Astrocyte of the spinal cord (primary cell): Measurements from ENCODE around the gene SNAP25.

Experiments
- DNase-seq: peaks from one replicate; pipeline ENCODE4 v3.0.0; 2011; ENCODE audit warnings: low read depth, low spot score
- H3K4me3 ChIP-seq: 2 replicates; pipeline ENCODE4 v1.5.1; 2011; ENCODE audit warnings: low read depth, mild to moderate bottlenecking, low read length, moderate library complexity
- in situ Hi-C: cut with HindIII; loops from 2 replicates; pipeline ENCODE4 v1.10.0; 2017; ENCODE audit warnings: low sequenced_read_pairs
- TF ChIP-seq, protein P1 (sequence below): IDR thresholded peaks from 2 replicates; pipeline ENCODE4 v1.5.1; 2012; ENCODE audit warnings: low read depth, mild to moderate bottlenecking, low read length, inconsistent platforms

SNAP25 gene

GRCh38 chr20:10323729-10324128, 105.1 kb downstream of the SNAP25 start:
- in situ Hi-C loops, result no loop called here
- TF ChIP-seq, protein P1, sequence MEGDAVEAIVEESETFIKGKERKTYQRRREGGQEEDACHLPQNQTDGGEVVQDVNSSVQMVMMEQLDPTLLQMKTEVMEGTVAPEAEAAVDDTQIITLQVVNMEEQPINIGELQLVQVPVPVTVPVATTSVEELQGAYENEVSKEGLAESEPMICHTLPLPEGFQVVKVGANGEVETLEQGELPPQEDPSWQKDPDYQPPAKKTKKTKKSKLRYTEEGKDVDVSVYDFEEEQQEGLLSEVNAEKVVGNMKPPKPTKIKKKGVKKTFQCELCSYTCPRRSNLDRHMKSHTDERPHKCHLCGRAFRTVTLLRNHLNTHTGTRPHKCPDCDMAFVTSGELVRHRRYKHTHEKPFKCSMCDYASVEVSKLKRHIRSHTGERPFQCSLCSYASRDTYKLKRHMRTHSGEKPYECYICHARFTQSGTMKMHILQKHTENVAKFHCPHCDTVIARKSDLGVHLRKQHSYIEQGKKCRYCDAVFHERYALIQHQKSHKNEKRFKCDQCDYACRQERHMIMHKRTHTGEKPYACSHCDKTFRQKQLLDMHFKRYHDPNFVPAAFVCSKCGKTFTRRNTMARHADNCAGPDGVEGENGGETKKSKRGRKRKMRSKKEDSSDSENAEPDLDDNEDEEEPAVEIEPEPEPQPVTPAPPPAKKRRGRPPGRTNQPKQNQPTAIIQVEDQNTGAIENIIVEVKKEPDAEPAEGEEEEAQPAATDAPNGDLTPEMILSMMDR, result no peak

GRCh38 chr20:10324198-10324847, 105.7 kb downstream of the SNAP25 start:
- TF ChIP-seq, protein P1, result no peak
- no peak for DNase-seq
- in situ Hi-C loops, result no loop called here
- H3K4me3 ChIP-seq, result no peak overlapping the region

More at GRCh38 chr20:10323729-10324128, 105.1 kb downstream of the SNAP25 start:
- no peak for DNase-seq
- H3K4me3 ChIP-seq, result no peak overlapping the region

GRCh38 chr20:10328897-10329255, 110.2 kb downstream of the SNAP25 start:
- H3K4me3 ChIP-seq, result no peak overlapping the region
- in situ Hi-C loops, result no loop called here
- TF ChIP-seq, protein P1, result no peak
- no peak for DNase-seq

GRCh38 chr20:10329387-10330005, 110.9 kb downstream of the SNAP25 start:
- no peak overlapping the region for H3K4me3 ChIP-seq
- TF ChIP-seq, protein P1, result no peak
- DNase-seq, result no peak
- in situ Hi-C loops, result no loop called here

DNA sequence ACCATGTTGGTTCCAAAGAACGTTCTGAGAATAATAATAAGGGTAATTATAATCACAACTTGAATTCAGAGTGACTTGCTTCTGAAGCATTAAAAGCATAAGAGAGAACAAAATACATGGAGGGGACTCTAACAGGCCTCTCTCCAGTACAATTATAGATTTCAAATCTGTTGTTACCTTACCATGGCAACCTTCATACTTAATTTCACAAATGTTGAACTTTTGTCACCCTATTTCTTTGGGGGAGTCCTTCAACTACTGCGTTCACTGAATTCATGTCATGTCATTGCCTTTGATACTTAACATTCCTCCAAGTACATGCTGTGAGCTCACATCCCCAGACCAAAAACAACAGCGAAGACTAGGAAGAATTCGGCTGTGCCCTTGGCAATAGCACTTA, 111.4 kb downstream of the SNAP25 start:
- in situ Hi-C loops, result no loop called here
- TF ChIP-seq, protein P1, result no peak
- H3K4me3 ChIP-seq, result no peak overlapping the region
- no peak for DNase-seq

DNA sequence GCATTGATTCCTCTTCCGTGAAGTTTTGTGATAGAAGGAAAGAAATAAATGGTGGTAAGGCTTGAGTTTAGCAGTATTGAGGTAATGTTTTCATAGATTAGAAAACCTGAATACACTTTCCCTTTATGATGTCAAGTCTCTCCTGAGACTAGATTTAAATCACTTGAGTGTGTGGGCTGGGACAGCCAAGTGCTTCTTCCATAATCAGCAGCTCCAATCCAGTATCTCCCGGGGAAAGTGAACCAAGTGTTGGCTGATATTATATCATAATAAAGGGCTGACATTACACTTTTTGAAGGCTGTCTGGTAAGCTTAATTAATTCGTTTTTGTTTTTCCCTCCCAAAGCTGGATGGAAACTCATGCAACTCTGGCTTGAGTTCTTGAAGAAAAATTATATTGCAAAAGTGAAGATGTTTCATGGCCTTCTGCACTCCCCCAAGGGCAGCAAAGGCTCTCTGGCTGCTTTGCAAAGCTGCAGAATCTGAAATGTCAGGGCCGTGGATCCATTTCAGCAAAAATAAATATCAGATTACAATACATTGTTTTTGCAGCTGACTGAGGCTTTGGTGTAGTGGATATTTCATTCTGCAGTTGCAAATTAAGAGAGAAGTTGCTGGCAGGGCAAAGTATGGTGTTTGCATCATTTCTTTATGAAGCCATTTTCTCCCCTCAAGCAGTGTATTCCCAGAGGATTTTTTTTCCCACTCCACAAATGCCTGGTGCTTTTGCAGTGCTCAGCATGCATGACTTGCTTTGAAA, 114.2 kb downstream of the SNAP25 start:
- DNase-seq, result peak; percentile 73
- in situ Hi-C loops, result no loop called here
- no peak overlapping the region for H3K4me3 ChIP-seq
- TF ChIP-seq, protein P1, result no peak
